Activated naive CD4-positive, alpha-beta T cell treated with anti-CD3 and anti-CD28 coated beads, Interleukin-2, amount 50 U/mL, for 16 hours (primary cell): ENCODE results near the gene TXNRD2.

Source experiments
- DNase-seq: peaks from one replicate; pipeline ENCODE4 v3.0.0-alpha.2; 2020

TXNRD2 gene

DNA sequence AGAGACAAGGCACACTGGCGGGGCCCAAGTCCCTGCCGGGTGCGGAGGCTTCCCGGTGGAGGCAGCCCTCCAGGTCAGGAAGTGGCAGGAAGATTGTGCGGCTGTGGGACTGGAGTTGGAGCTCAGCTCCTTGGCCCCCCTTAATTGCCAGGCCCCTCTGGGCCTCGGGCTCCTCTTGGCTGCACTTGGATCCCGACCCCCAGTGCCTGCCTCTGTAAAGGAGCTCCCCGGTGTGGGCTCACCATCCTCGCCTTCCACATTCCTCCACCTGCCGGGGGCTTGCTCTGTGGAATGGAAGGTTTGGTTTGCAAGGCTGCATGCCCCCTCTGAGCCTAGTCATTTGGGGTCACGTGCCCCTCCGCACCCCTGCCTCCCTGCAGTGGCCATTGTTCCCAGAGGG, 38.1 kb downstream of the TXNRD2 start:
- no peak for DNase-seq

DNA sequence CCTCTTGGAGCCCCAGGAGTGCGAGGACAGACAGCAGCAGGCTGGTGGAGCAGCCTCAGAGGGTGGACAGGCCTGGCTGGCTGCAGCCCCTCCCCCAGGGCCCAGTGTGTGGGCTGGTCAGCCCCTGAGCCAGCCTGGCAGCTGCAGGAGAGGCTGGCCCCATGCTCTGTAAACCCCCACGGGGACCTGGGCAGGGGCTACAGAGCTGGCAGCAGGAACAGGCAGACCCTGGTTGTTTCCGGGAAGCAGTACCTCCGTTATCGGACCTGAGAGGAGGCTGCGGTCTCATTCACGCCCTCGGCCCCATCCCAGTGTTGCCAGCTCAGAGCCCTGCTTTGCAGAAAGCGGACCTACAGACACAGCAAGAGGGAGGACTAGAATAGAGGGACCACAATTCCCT, 38.6 kb downstream of the TXNRD2 start:
- no peak for DNase-seq

DNA sequence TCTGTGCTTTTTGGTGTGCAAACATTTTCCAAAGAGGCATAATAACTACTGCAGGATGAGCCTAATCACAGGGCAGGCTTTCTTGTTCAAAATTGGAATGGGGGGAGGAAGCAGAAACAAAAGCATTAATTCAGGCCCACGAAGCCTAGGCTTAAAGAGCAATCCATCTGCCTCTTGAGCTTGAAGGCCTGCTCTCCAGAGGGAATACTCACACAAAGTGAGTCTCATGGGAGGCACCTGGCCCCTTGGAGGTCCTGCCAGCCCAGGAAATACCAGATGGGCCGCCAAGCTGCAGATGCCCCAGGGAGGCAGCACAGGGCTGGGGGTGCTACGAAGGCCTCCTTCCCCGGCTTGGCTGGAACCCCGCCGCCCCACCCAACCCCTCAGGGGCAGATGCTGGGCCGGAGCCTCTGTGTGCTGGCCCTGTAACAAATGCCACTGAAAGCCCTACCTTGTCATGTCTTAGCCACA, 39.3 kb downstream of the TXNRD2 start:
- DNase-seq: no peak

DNA sequence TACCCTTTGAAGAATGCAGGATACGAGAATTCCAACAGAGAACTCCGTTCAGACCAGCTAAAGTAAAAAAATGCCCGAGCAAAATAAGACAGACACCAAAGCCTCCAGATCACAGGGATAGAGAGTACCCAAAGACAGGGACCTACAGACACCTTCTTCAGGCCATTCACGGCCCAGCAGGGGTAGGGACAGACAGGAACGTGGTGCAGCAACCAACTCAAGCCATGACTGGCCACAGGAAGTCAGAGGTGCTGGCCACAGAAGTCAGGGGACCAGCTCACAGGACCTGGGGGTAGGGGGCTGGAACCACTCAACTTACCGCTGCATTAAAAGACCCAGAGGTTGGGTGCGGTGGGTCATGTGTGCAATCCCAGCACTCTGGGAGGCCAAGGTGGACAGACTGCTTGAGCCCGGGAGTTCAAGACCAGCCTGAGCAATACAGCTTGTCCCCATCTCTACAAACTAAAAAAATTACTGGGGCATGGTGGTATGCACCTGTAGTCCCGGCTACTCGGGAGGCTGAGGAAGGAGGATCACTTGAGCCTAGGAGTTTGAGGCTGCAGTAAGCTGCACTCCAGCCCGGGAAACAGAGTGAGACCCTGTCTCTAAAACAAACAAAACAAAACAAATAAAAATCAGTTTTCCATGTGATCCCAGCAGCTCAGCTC, 39.9 kb downstream of the TXNRD2 start:
- DNase-seq: no peak

- DNase-seq: no peak
Observed at GRCh38 chr22:19900707-19901436, 40.7 kb downstream of the TXNRD2 start.

- DNase-seq: no peak
Observed at GRCh38 chr22:19898831-19899567, 42.6 kb downstream of the TXNRD2 start.

GRCh38 chr22:19898145-19898544, 43.5 kb downstream of the TXNRD2 start:
- DNase-seq: no peak

DNA sequence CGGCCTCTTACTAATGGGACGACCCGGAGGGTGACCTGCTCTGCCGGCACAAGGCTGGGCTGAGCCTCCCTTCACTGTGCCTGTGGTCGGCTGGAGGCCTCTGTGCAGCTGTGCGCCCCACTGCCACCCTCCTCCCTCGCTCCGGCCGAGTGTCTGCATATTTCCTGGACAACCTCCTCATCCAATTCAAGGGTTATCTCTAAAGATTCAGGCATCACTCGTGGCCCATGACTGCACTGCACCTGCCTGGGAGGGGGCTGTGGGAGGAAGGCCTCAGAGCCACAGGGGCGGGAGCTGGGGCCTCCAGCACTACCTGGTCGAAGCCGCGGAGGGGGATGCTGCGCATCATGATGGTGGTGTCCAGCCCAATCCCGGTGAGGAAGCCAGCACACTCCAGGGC, 43.9 kb downstream of the TXNRD2 start:
- no peak for DNase-seq

DNA sequence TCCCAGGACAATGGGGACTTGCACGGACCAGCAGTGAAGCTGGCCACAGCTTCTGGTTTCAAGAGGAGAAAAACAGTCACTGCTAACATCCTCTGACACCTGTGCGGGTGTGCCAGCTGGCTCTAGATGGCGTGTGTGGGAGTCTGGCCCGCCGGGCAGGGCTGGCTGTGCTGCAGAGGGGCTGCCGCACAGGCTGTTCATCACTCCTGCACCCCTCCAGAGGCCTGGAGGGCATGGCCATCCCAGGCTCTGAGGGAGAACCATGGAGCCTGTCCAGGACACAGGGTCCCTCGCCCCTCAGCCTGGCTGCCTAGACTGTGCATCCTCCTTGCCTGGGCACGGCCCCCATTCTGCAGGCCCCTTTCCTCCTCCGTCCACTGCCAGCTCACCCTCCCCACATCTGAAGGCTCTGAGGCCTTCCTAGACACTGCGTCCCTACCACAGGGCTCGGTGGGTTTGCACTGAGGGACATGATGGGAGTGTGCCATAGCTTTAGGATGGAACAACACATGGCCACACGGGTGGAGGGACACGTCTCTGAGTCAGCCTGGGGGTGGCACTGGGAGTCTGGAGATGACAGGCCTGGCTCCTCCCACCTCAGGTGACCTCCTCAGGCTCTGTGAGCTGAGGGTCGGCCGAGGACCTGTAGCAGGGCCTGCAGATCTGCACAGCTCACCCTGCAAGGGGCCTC, 44.8 kb downstream of the TXNRD2 start:
- peak; percentile 30 for DNase-seq

DNA sequence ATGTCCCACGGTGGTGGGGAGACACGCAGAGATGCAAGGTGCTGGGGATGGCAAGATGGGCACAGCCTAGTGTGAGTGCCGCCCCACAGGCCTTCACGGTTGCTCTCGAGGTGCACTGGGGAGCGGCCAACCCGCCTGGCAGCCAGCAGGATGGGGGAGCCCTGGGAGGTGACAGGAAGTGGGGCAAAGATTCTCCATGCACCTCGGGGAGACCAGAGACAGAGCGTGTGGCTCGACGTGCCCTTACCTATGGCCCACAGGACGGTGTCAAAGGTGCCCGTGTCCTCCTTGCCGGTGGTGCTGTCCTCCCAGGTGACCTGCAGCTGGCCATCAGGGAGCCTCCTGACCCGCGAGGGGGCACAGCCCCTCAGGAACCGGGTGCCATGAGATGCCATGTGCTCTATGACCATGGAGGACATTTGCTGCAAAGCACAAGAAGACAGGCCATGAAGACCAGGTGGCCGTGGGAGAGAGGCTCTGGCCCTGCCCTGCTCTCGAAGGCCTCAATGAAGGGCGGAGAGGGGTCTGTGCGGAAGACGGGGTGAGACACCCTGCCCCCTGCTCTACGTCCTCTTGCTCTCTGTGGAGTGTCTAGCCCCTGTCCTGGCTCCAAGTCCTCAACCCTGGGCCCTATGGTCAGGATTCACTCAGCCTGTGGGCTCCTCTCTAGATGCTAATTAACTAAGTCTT, 46.3 kb downstream of the TXNRD2 start:
- no peak for DNase-seq

- no peak for DNase-seq
Observed at GRCh38 chr22:19893363-19893762, 48.3 kb downstream of the TXNRD2 start.

DNA sequence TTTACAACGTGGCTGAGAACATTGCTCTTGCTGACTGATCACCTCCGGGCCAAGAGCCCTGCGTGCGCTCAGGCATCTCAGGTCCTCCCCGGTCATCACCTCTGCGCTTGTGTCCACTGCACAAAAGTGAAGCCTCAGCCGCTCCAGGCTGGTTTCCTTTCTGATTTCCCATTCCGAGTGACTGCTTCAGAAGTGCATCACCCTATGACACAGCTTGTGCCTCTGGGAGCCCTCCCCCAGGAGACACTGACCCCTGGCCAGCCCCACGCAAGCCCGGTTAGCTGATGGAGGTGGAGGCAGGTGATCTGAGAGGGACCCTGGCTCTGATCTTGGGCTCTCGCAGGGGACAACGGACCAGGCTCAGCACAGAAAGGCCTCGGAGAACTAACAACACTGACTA, 48.7 kb downstream of the TXNRD2 start:
- DNase-seq: no peak

GRCh38 chr22:19892257-19892879, 49.2 kb downstream of the TXNRD2 start:
- DNase-seq: peak; percentile 71

- DNase-seq: peak; percentile 89
Observed at GRCh38 chr22:19891317-19892256, 50.0 kb downstream of the TXNRD2 start.

DNA sequence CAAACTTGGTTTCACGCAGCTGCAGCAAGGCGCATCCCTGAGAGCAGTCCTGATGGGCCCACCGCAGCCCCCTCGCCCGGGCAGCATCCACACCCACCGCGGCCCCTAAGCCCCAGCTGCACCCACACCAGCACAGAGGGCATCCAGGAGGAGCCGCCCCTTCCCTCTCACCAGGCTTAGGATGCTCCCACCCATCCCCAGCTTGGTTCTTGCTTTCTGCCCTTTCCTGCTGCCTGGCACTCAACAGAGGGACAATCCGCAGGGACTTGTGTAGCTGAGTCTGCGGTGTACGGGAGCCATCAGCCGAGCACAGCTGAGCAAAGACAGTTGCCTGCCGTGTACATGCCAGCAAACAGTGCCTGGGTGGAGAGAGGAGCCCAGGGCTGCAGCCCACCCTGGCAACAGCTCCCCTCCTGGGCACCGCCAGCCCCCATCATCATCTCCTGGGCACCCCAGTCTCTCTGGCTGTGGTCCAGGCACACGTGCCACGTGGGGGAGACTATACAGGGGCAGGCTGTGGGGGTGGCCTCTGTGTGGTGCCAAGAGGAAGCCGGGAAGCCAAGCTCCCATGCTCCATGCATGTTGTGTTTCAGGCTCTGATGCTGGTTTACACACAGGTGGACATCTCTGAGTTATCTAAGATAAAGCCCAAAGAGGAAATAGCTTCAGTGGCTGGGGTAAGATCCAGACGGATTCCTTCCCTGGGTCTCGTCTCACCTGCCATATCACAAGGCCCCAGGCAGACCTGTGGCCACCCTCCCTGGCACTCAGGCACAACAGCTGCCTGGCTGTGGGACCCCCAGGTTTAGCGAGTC, 50.9 kb downstream of the TXNRD2 start:
- DNase-seq: no peak

DNA sequence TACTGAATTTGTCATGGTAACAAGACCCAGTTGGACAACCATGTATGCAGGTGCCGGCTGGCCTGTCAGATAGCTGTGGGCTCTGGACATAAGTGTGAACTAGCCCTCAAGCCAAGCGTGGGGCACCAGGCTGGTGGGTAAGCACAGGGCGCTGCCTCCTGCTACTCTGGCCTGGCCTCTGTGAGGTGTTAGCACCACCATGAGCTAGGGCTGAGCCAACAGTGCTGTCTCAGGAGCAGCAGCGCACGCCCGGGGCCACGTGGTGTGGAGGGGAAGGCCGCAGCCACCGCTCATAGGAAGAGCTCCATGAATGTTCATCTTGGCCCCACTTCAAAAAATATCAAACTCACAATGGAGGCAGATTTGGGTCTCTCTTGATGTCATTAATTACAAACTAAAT, 51.7 kb downstream of the TXNRD2 start:
- DNase-seq: peak; percentile 39

GRCh38 chr22:19888131-19888746, 53.4 kb downstream of the TXNRD2 start:
- no peak for DNase-seq

DNA sequence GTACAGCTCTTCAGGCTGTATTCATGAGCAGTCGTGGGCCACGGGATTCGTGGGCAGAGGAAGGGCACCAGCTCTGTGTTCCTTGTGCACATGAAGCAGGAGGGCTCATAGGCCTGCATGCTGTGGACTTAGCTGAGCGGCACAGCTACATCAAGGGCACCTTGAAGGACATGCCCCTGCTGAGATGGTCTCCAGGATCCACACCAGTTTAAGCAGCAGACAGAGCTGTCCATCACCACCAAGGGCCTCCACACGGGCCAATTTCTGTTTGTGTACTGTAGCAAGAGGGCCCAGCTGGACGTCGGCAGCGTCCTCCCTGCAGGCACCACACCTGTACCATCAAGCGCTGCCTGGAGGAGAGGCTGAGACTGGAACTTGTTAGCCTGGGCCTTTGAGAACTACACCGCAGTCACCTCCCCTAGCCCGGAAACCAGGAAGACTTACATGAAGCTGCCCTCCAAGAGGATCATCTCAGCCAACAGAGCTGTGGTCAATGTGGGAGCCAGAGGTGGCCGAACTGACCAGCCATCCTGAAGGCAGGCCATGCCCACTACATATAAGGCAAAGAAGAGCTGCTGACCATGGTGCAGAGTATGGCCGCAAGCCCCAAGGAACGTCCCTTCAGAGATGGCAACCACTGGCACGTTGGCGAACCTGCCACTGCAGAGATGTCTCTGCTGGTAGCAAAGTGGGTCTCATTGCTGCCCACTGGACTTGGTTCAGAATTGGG, 54.2 kb downstream of the TXNRD2 start:
- no peak for DNase-seq
